GM12873 (cell line): ENCODE results near the gene MTMR3.

Experiments used
- CTCF ChIP-seq: IDR thresholded peaks from 2 replicates; pipeline ENCODE4 v1.5.1; 2012; ENCODE audit warnings: low read depth, mild to moderate bottlenecking, moderate library complexity, low read length, control low read depth; ENCODE audit not compliant: insufficient read depth; ENCODE audit errors: missing control alignments

The MTMR3 gene

GRCh38 chr22:29926057-29926456 is 43.1 kb downstream of the MTMR3 start:
- TF ChIP-seq CTCF: no peak

GRCh38 chr22:29932136-29932535 is 49.2 kb downstream of the MTMR3 start:
- TF ChIP-seq CTCF: no peak

- no peak for TF ChIP-seq CTCF
These were observed 50.6 kb downstream of the MTMR3 start for GRCh38 chr22:29933619-29934018.

GRCh38 chr22:29934596-29934995 is 51.6 kb downstream of the MTMR3 start:
- no peak for TF ChIP-seq CTCF

GRCh38 chr22:29936186-29936585 is 53.2 kb downstream of the MTMR3 start:
- TF ChIP-seq CTCF: no peak

- TF ChIP-seq CTCF: no peak
These were observed 55.1 kb downstream of the MTMR3 start for GRCh38 chr22:29937940-29938693.

GRCh38 chr22:29940526-29940925 is 57.6 kb downstream of the MTMR3 start:
- no peak for TF ChIP-seq CTCF
